ENCODE measurements around the gene BICC1.

The BICC1 gene

DNA sequence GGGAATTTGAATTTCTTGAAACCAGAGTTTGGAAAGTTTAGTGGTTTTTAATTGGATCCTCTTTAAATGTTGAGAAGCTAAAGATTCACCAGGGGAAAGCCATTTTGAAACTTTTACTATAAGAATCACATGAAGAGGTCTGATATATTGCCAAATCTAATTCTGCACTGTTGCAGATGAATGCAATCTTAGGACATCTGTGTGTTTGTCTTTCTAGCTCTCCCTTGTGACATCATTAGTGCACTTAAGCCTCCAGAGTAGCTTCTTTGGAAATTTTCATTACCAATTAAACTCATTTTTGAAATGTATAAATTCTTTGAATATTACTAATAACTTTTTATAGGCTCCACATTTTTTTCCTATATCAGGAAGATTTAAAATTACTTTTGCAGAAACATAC lies 160.2 kb downstream of the BICC1 start:
- no peak for DNase-seq (ENCODE audit: low read depth)
- H3K4me3 ChIP-seq (ENCODE audit: low read depth, low read length), result no peak overlapping the region
- TF ChIP-seq, protein P1, sequence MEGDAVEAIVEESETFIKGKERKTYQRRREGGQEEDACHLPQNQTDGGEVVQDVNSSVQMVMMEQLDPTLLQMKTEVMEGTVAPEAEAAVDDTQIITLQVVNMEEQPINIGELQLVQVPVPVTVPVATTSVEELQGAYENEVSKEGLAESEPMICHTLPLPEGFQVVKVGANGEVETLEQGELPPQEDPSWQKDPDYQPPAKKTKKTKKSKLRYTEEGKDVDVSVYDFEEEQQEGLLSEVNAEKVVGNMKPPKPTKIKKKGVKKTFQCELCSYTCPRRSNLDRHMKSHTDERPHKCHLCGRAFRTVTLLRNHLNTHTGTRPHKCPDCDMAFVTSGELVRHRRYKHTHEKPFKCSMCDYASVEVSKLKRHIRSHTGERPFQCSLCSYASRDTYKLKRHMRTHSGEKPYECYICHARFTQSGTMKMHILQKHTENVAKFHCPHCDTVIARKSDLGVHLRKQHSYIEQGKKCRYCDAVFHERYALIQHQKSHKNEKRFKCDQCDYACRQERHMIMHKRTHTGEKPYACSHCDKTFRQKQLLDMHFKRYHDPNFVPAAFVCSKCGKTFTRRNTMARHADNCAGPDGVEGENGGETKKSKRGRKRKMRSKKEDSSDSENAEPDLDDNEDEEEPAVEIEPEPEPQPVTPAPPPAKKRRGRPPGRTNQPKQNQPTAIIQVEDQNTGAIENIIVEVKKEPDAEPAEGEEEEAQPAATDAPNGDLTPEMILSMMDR (IDR thresholded peaks at IDR 0.05; ENCODE audit: low read depth, low read length, missing control alignments), result no peak
- in situ Hi-C loops (cut with HindIII; ENCODE audit: low sequenced_read_pairs), result no loop called here

DNA sequence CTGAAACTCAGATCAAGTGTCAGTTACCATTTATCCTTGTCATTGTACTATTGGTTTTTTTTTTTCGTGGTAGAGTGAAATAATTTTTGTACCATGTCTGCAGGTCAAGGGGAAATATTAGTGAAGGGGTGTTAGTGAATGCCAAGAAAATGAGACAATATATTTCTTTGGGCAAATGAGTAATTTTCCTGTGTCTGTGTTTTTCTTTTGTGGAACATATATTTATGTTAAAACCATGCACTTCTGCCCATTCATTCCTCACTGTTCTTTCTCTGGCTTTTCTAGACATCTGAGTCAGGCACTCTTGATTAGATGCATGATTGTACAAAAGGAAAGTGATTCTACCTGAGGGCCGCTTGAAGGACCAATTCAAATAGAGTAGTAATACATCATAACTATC lies 161.6 kb downstream of the BICC1 start:
- no peak for DNase-seq (ENCODE audit: low read depth)
- TF ChIP-seq, protein P1 (IDR thresholded peaks at IDR 0.05; ENCODE audit: low read depth, low read length, missing control alignments), result no peak

DNA sequence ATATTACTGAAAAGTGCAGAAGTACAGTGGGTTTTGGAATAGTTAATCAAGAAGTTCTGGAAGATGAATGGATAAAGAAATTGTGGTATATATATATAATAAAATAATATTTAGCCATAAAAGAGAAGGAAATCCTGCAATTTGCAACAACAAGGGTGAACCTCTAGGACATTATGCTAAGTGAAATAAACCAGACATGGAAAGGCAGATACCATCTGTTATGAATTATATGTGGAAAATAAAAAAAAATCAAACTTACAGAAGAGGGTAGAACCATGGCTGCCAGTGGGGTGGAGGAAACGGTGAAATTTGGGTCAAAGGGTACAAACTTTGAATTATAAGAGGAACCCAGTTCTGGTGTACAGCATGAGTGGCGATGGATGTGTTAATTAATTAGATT lies 162.6 kb downstream of the BICC1 start:
- no peak overlapping the region for H3K4me3 ChIP-seq (ENCODE audit: low read depth, low read length)
- in situ Hi-C loops (cut with HindIII; ENCODE audit: low sequenced_read_pairs), result no loop called here
- no peak for DNase-seq (ENCODE audit: low read depth)
- TF ChIP-seq, protein P1 (IDR thresholded peaks at IDR 0.05; ENCODE audit: low read depth, low read length, missing control alignments), result no peak

More for the DNA sequence above, 161.6 kb downstream of the BICC1 start:
- in situ Hi-C loops (cut with HindIII; ENCODE audit: low sequenced_read_pairs), result no loop called here
- H3K4me3 ChIP-seq (ENCODE audit: low read depth, low read length), result no peak overlapping the region

DNA sequence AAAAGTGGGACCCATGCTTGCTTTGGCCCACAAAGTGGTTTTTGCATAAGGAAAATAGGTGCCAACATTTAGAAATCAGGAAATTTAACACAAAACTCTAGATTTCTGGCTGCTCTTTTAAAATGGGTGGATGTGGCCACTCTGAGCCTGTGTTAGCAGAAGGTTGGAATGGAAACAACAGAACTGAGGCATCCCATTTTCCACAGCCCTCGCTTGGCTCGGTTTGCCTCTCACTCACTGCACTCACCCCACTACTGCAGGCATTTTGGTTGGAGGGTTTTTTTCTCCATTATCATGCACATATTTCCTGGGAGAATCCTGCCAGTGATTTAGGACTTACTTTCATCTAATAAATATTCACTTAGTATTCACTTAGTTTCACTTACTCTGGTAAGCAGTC lies 178.9 kb downstream of the BICC1 start:
- TF ChIP-seq, protein P1 (IDR thresholded peaks at IDR 0.05; ENCODE audit: low read depth, low read length, missing control alignments), result no peak
- no peak overlapping the region for H3K4me3 ChIP-seq (ENCODE audit: low read depth, low read length)
- DNase-seq (ENCODE audit: low read depth), result no peak
- in situ Hi-C loops (cut with HindIII; ENCODE audit: low sequenced_read_pairs), result no loop called here

DNA sequence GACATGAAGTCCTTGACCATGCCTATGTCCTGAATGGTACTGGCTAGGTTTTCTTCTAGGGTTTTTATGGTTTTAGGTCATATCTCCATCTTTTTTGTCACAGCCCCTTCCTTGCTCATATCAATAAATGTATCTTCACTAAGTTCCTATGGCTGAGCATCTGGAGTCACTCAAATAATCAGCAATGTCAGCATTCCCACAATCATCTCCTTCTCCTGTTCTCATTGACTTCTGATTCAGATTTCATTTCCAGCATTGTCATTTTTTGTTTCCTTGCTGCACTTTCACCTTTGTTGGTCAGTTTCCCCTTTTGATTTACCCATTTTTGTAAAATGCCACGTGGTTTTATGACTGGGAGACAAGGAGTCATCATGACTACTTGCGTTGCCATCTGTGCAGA lies 181.2 kb downstream of the BICC1 start:
- no peak for DNase-seq (ENCODE audit: low read depth)
- H3K4me3 ChIP-seq (ENCODE audit: low read depth, low read length), result no peak overlapping the region
- in situ Hi-C loops (cut with HindIII; ENCODE audit: low sequenced_read_pairs), result no loop called here
- TF ChIP-seq, protein P1 (IDR thresholded peaks at IDR 0.05; ENCODE audit: low read depth, low read length, missing control alignments), result no peak

DNA sequence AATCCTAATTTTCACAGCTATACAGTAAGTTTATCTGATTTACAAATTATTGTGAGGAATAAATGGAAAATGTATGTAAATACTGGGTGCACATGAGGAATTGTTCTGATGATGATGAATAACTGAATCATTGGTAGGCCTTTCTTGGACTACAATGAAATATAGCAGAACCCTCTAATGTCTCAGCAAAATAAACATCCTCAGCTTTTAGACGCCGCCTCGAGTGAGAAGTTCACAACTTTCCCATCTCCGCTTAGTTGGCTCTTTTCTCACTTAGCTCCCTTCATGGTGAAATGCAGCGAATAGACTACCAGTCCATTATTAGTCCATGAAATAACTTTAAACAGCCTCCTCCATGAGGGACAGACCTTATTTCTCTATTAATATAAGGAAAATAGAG lies 182.3 kb downstream of the BICC1 start:
- in situ Hi-C loops (cut with HindIII; ENCODE audit: low sequenced_read_pairs), result no loop called here
- H3K4me3 ChIP-seq (ENCODE audit: low read depth, low read length), result no peak overlapping the region
- no peak for DNase-seq (ENCODE audit: low read depth)
- TF ChIP-seq, protein P1 (IDR thresholded peaks at IDR 0.05; ENCODE audit: low read depth, low read length, missing control alignments), result no peak

DNA sequence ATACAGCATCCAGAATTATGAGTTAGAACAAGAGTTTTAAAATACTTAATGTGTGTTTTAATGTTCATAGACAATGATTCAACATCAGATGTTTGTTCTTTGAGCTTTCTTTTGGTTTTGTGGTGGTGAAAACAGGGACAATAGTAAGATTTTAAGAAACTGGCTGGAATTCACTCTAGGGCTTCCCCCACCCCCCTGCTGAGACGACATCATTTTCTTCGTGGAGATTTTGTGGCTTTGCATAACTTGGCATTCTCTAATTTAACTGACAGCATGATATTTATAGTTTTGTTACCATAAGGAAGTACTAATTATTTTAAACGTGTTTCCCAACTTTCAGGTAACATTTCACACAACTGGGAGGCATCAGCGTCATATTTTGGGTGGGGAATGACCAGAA lies 184.1 kb downstream of the BICC1 start:
- in situ Hi-C loops (cut with HindIII; ENCODE audit: low sequenced_read_pairs), result no loop called here
- DNase-seq (ENCODE audit: low read depth), result peak; percentile 77
- no peak overlapping the region for H3K4me3 ChIP-seq (ENCODE audit: low read depth, low read length)
- TF ChIP-seq, protein P1 (IDR thresholded peaks at IDR 0.05; ENCODE audit: low read depth, low read length, missing control alignments), result no peak

All from astrocyte of the cerebellum (primary cell).